NCI-H1417 (cell line): ENCODE data around the gene GNG7.
A peak's percentile ranks its signal among the peaks of the same experiment; 100 is the strongest.
"Not testable (repeated sequence)": the region's sequence is repeated elsewhere in the genome, so short reads cannot be mapped to it uniquely, and the experiment has no call there.

Source experiments
- DNase-seq, 3 experiments: peaks; one replicate each; lab custom pipeline; 2025; lab: John Stamatoyannopoulos, UW

GNG7 gene

GRCh38 chr19:2619076-2619475 lies 83.4 kb downstream of the GNG7 start:
- no peak for DNase-seq

- no peak for DNase-seq
These were observed 83.9 kb downstream of the GNG7 start for GRCh38 chr19:2618611-2619010.

GRCh38 chr19:2617393-2618165 lies 84.9 kb downstream of the GNG7 start:
- DNase-seq, result no peak

- no peak for DNase-seq
These were observed 85.6 kb downstream of the GNG7 start for GRCh38 chr19:2616741-2617392.

DNA sequence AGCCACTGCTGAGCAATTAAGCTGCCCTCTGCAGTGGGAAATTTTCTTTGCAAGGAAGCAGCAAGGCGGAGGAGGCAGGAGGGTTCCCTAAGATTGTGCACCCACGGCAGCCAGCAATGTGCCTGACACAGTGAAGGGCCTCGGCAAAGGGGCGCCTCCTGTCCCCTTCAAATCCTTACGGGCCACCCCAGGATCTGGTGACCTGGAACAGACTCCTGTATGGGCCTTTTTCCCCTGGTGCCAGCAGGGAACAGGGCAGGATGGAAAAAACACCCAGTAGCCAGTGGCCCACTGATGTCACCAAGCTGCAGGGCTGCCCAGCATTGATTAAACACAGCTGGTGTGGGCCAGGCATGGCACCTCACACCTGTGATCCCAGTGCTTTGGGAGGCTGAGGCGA lies 86.7 kb downstream of the GNG7 start:
- DNase-seq, result no peak

DNA sequence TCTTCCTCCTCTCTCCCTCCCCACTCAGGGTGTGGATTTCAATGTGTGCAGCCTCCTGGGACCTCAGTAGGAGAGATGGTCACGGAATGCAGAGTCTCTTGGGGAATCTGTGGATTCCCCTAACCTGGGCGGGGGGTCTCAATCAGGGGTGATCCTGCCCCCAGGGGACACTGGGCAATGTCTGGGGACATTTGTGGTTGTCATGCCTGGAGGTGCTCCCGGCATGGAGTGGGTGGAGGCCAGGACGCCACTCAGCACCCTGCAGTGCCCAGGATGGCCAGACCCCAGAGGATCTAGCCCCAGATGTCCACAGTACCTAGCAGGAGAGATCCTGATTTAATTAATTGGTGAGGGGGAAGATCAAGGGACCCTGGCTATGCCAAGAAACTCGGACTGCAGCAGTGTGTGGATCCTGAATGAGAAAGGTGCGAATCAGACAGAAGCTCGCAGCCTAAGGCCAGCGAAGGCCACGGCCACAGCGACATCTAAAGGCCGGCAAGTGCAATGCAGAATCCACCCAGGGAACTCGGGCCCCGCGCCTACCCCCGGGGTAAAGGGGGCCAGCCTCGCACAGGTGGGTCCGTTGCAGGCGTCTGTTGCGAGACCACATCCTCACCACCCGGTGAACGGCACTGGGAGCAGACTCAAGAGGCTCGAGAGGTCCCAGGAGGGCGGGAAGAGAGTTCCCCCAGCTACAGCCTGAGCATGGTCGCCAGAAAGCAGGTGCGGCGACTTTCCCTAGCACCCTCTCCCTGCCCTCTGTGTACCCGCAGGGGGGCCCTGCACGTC lies 88.8 kb downstream of the GNG7 start:
- DNase-seq, result no peak

GRCh38 chr19:2612619-2613249 lies 89.8 kb downstream of the GNG7 start:
- DNase-seq, result no peak

DNA sequence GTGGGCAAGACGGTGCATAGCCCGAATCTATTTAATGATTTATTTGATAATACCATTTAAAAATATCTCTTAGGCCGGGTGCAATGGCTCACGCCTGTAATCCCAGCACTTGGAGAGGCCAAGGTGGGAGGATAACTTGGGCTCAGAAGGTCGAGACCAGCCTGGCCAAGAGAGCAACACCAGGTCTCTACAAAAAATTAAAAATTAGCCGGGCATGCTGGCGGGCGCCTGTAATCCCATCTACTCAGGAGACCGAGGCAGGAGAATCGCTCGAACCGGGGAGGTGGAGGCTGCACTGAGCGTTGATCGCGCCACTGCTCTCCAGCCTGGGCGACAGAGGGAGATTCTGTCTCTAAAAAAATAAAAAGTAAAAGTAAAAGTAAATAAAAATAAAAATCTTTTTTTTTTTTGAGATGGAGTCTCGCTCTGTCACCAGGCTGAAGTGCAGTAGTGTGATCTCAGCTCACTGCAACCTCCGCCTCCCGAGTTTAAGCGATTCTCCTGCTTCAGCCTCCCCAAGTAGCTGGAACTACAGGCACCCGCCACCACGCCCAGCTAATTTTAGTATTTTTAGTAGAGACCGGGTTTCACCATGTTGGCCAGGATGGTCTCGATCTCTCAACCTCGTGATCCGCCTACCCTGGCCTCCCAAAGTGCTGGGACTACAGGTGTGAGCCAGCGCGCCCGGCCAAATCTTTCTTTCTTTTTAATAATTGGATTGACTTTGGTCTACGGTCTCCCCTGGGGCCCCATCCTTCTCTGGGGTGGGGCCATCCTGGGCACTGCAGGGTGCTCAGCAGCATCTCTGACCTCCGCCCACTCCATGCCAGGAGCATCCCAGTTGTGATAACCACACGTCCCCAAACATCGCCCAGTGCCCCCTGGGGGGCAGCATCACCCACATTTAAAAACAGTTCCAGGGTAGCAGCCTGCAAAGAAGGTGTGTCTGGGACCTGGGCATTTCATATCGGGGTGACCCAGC lies 90.7 kb downstream of the GNG7 start:
- no peak for DNase-seq

GRCh38 chr19:2610637-2611482 lies 91.6 kb downstream of the GNG7 start:
- DNase-seq, result peak; percentile 64 to 92 (median 86)

- DNase-seq, result no peak
These were observed 92.9 kb downstream of the GNG7 start for GRCh38 chr19:2609389-2610116.

DNA sequence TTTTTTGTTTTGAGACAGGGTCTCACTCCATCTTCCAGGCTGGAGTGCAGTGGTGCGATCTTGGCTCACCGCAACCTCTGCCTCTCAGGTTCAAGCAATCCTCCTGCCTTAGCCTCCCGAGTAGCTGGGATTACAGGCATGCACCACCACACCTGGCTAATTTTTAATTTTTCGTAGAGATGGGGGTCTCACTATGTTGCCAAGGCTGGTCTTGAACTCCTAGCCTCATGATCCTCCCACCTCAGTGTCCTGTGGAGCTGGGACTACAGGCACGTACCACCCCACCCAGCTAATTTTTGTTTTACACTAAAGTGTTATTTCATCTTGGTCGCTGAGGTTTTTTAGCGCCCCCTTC lies 93.5 kb downstream of the GNG7 start:
- DNase-seq, result not testable (repeated sequence)

DNA sequence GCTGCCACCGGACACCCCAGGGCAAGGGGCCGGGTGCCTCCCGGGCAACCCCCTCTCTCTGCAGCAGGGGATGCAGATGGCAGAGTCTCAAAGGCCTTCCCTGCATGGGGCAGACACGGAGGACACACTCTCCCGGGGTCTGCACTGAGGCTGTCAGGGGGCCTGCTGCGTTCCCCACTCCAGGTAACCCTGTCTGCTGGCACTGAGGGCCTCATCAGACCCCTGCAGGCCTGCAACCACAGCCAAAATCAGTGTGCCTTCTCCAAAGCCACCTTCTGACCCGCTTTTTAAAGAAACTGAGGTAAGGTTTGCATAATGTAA lies 93.9 kb downstream of the GNG7 start:
- no peak for DNase-seq

DNA sequence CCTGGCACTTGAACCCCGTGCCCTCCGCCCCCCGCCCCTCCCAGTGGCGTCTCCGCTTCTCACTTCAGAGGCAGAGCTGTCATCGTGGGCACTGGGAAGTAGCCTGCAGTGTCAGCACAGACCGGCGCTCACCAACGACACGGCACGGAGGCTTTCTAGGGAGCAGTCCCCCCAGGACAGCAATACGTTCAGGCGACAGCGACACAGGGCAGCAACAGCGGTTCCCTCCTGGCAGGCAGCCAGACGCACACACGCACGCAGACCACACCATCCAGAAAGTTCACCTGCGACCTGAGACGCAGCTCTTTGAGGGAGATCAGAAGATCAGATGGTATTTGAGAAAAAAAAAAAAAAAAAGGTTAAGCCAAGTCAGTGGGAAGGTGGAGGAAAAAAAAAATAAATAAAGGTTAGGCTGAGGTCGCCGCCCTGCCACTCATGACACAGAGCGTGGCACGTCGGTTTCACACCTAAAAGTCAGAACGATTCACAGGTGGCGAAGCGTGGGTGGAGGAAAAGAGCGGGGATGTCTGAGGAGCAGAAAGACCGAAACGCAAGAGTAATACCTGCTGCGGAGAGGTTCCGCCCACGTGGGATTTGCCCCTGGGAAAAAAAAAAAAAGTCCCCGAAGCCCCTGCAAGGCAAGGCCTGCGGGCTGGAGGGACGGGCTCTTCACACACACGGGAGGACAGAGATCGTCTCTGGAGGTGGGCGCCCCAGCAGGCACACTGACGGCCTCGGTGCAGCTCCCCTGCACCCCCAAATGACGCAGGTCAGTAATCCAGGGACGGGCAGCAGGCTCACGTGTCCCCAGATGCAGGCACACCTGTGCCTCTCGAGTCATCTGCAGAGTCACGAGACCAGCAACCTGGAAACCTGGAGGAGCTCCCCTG lies 94.5 kb downstream of the GNG7 start:
- peak; percentile 17 to 64 (median 31) for DNase-seq

DNA sequence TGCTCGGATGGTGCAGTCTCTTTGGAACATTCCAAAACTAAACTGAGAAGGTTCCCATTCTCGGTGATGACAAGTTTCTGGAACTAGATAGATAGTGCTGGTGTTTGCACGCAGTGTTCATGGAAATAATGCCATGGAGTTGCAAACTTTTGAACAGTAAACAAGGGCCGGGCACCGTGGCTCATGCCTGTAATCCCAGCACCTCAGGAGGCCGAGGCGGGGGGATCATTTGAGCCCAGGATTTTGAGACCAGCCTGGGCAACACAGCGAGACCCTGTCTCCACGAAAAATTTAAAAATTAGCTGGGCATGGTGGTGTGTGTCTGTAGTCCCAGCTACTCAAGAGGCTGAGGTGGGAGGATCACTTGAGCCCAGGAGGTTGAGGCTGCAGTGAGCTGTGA lies 95.7 kb downstream of the GNG7 start:
- DNase-seq, result not testable (repeated sequence)

GRCh38 chr19:2605889-2606288 lies 96.6 kb downstream of the GNG7 start:
- DNase-seq, result not testable (repeated sequence)

DNA sequence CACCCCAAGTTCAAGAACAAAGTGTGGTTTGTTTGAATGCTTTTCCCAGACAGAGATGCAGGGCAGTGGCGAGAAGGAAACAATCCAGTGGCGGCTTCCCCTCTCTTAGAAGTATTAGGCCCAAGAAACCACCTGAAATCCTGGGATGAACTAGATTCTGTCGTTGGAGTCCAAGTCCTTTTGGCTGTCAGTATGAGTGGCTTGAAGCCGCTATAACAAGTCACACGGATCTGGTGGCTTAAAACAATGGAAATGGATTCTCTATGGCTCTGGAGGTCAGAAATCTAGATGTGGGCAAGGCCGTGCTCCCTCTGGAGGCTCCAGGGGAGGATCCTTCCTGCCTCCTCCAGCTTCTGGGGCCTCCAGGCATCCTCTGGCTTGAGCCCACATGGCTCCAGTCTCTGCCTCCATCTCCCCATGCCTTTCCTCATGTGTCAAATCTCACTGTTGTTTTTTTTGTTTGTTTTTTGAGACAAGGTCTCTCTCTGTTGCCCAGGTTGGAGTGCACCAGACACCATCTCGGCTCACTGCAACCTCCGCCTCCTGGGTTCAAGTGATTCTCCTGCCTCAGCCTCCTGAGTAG lies 97.7 kb downstream of the GNG7 start:
- no peak for DNase-seq

GRCh38 chr19:2603334-2603733 lies 99.2 kb downstream of the GNG7 start:
- DNase-seq, result no peak
